HCT116 (cell line): Measurements from ENCODE around the gene RAPGEF1. TPM values are rescaled to one million over a fixed set of nuclear protein-coding genes. Genes with fewer than 3 reads are reported as not detected.

Source experiments
- ATAC-seq: fragments of 200-7000 bp; cut with Tn5 transposase; 2 replicates; pipeline ENCODE4 v1.9.1; 2020; ENCODE audit warnings: mild to moderate bottlenecking, moderate library complexity
- BruUV-seq: library from RNA; stranded (reverse); fragments of 400-500 nt; replicated peaks from 2 replicates; lab custom pipeline; 2021; lab: Mats Ljungman, UMichigan
- CTCF ChIA-PET: fragments of 300-600 bp; sonication (Branson Sonifier 250); formaldehyde crosslinking; loops from one replicate; lab custom pipeline; 2021; ENCODE audit warnings: antibody characterized with exemption; lab: Charles Lee
- POLR2A ChIA-PET: fragments of 300-600, 350-600 bp; sonication (Branson Sonifier 250); formaldehyde crosslinking; loops from one replicate; lab custom pipeline; 2021; ENCODE audit warnings: antibody characterized with exemption; lab: Charles Lee
- RAD21 ChIA-PET, 2 experiments: fragments of 300-600 bp; sonication (Branson Sonifier 250); formaldehyde crosslinking; loops; one replicate each; lab custom pipeline; 2023; ENCODE audit warnings: low total read pairs in 2 of 2; ENCODE audit not compliant: uncharacterized antibody in 2 of 2, unreplicated experiment in 2 of 2, low non-redundant PET in 1 of 2; lab: Charles Lee
- DNase-seq: peaks from one replicate; pipeline ENCODE4 v3.0.0-alpha.2; 2010; ENCODE audit warnings: low read depth, low spot score
- H2AFZ ChIP-seq: fragments of 200-600 bp; shearing (Covaris generic), sonication (generic); 2 replicates; pipeline ENCODE4 v1.6.1; 2017; ENCODE audit warnings: low read depth, mixed run types, mixed read lengths, antibody characterized with exemption, low read length; ENCODE audit not compliant: poor library complexity, severe bottlenecking
- H3K27ac ChIP-seq: 2 replicates; pipeline ENCODE4 v1.5.1; 2012; ENCODE audit warnings: low read depth, low read length
- H3K27me3 ChIP-seq: fragments of 200-600 bp; sonication (generic); 2 replicates; pipeline ENCODE4 v1.6.1; 2016; ENCODE audit warnings: mixed run types, low read length, mixed read lengths; ENCODE audit not compliant: insufficient read depth
- H3K36me3 ChIP-seq, 2 experiments: fragments of 200-500 bp in 1 of 2; fragments of 200-600 bp in 1 of 2; sonication (Bioruptor generic) in 1 of 2; sonication (generic) in 1 of 2; 2 replicates each; pipeline versions ENCODE4 v1.5.1 to v1.6.1; 2014 to 2016; ENCODE audit warnings: low read length in 2 of 2, inconsistent platforms in 1 of 2, mixed read lengths in 1 of 2, mixed run types in 1 of 2; ENCODE audit not compliant: insufficient read depth in 2 of 2, control insufficient read depth in 1 of 2
- H3K4me1 ChIP-seq, 2 experiments: fragments of 200-600 bp in 1 of 2; sonication (generic) in 1 of 2; 2 replicates each; pipeline versions ENCODE4 v1.5.1 to v1.6.1; 2012 to 2017; ENCODE audit warnings: low read length in 2 of 2, inconsistent platforms in 1 of 2, mild to moderate bottlenecking in 1 of 2, mixed read lengths in 1 of 2, mixed run types in 1 of 2, moderate library complexity in 1 of 2; ENCODE audit not compliant: insufficient read depth in 2 of 2, control insufficient read depth in 1 of 2
- H3K4me2 ChIP-seq: fragments of 200-600 bp; sonication (generic); 2 replicates; pipeline ENCODE4 v1.6.1; 2017; ENCODE audit warnings: mixed run types, low read length, mixed read lengths
- H3K4me3 ChIP-seq, 2 experiments: fragments of 200-600 bp in 1 of 2; sonication (generic) in 1 of 2; replicated peaks in 1 of 2; 2 replicates each; pipeline ENCODE4 v1.5.1; 2011 to 2016; ENCODE audit warnings: low read length in 2 of 2, control low read depth in 1 of 2, low read depth in 1 of 2, mild to moderate bottlenecking in 1 of 2, mixed read lengths in 1 of 2, mixed run types in 1 of 2
- H3K79me2 ChIP-seq: fragments of 200-600 bp; sonication (generic); 2 replicates; pipeline ENCODE4 v1.6.1; 2017; ENCODE audit warnings: mild to moderate bottlenecking, mixed run types, low read length, moderate library complexity, mixed read lengths; ENCODE audit not compliant: insufficient read depth
- H3K9ac ChIP-seq: fragments of 200-600 bp; sonication (generic); 2 replicates; pipeline ENCODE4 v1.6.1; 2016; ENCODE audit warnings: low read length, mixed read lengths
- H3K9me2 ChIP-seq: fragments of 200-600 bp; sonication (generic), shearing (Covaris generic); 2 replicates; pipeline ENCODE4 v1.6.1; 2017; ENCODE audit warnings: mixed run types, mild to moderate bottlenecking, moderate library complexity; ENCODE audit not compliant: insufficient read depth
- H3K9me3 ChIP-seq, 2 experiments: fragments of 200-500 bp in 1 of 2; fragments of 200-600 bp in 1 of 2; sonication (Bioruptor generic) in 1 of 2; sonication (generic) in 1 of 2; 2 replicates each; pipeline ENCODE4 v1.6.1; 2014 to 2017; ENCODE audit warnings: low read length in 2 of 2, mixed read lengths in 2 of 2, inconsistent platforms in 1 of 2, low read depth in 1 of 2, mild to moderate bottlenecking in 1 of 2, mixed run types in 1 of 2, moderate library complexity in 1 of 2; ENCODE audit not compliant: control insufficient read depth in 1 of 2, insufficient read depth in 1 of 2
- H4K20me1 ChIP-seq: fragments of 200-600 bp; sonication (generic), shearing (Covaris generic); 2 replicates; pipeline ENCODE4 v1.6.1; 2017; ENCODE audit warnings: mixed run types, mild to moderate bottlenecking, moderate library complexity; ENCODE audit not compliant: insufficient read depth
- CBX3 ChIP-seq: IDR thresholded peaks from 2 replicates; pipeline ENCODE4 v1.6.1; 2012; ENCODE audit warnings: low read depth
- CEBPB ChIP-seq: IDR thresholded peaks from 2 replicates; pipeline ENCODE4 v1.6.1; 2012; ENCODE audit warnings: low read depth
- FOSL1 ChIP-seq: IDR thresholded peaks from 2 replicates; pipeline ENCODE4 v1.6.1; 2012; ENCODE audit warnings: low read depth
- JUND ChIP-seq: IDR thresholded peaks from 2 replicates; pipeline ENCODE4 v1.6.1; 2012
- POLR2AphosphoS5 ChIP-seq: IDR thresholded peaks from 2 replicates; pipeline ENCODE4 v1.6.1; 2011; ENCODE audit warnings: mild to moderate bottlenecking, low read depth, low read length, moderate library complexity
- RAD21 ChIP-seq: IDR thresholded peaks from 2 replicates; pipeline ENCODE4 v1.6.1; 2012; ENCODE audit warnings: low read depth, mild to moderate bottlenecking
- SIN3A ChIP-seq: IDR thresholded peaks from 2 replicates; pipeline ENCODE4 v1.6.1; 2012; ENCODE audit warnings: low read depth
- SRF ChIP-seq: IDR thresholded peaks from 2 replicates; pipeline ENCODE4 v1.6.1; 2012; ENCODE audit warnings: low read depth
- YY1 ChIP-seq: IDR thresholded peaks from 2 replicates; pipeline ENCODE4 v1.6.1; 2011; ENCODE audit warnings: low read length, low read depth, moderate library complexity, mild to moderate bottlenecking; ENCODE audit not compliant: insufficient replicate concordance; ENCODE audit errors: extremely low read depth
- ZFX ChIP-seq: fragments of 450-650 bp; IDR thresholded peaks from 2 replicates; pipeline ENCODE4 v1.6.1; 2017
- intact Hi-C: fragments of 100-400 bp; cut with micrococcal nuclease; formaldehyde crosslinking; loops from 2 replicates; pipeline ENCODE4 v1.10.0; 2022
- total RNA-seq: library from RNA; stranded (reverse); gene quantifications from one replicate; pipeline ENCODE4 v1.2.1, GENCODE V29; 2021; ENCODE audit not compliant: unreplicated experiment
- TF ChIP-seq, protein P1 (sequence below): IDR thresholded peaks from 2 replicates; pipeline ENCODE4 v1.6.1; 2011; ENCODE audit warnings: mild to moderate bottlenecking, low read length, moderate library complexity; ENCODE audit not compliant: insufficient replicate concordance; ENCODE audit errors: extremely low read depth
- TF ChIP-seq, protein P2 (sequence below): IDR thresholded peaks from 2 replicates; pipeline ENCODE4 v1.6.1; 2012; ENCODE audit warnings: low read depth

The RAPGEF1 gene
- total RNA-seq, 1 experiment from 2014 or later, result 43.0 TPM

DNA sequence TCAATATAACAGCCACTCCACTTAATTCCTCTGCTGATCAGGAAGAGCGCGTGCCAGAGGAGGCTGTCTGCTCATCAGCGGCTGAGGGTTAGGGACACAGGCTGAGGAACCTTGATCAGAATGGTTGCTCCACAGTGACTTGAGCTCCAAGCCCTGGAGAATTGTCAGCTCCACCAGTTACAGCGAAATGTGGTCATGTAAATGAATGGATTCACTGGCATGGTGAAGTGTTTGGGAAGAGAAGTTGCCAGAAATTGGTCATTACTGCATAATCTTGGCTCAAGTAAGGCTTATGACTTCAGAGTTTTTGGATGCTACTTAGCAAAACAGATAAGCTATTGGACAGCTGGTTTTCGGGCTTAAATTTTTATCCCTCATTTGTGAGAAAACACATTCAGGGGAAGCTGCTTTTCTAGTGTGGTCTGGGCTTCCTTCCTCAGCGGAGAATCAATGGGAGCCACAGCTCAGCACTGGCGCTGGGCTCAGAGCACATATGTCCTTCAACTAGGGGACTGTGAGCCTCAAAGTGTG is 129.6 kb downstream of the RAPGEF1 start:
- Histone ChIP-seq H3K27me3 (no peaks in the 10 kb centered on the region), H3K27ac (no peak overlapping the region)
- TF ChIP-seq CBX3, result no peak

DNA sequence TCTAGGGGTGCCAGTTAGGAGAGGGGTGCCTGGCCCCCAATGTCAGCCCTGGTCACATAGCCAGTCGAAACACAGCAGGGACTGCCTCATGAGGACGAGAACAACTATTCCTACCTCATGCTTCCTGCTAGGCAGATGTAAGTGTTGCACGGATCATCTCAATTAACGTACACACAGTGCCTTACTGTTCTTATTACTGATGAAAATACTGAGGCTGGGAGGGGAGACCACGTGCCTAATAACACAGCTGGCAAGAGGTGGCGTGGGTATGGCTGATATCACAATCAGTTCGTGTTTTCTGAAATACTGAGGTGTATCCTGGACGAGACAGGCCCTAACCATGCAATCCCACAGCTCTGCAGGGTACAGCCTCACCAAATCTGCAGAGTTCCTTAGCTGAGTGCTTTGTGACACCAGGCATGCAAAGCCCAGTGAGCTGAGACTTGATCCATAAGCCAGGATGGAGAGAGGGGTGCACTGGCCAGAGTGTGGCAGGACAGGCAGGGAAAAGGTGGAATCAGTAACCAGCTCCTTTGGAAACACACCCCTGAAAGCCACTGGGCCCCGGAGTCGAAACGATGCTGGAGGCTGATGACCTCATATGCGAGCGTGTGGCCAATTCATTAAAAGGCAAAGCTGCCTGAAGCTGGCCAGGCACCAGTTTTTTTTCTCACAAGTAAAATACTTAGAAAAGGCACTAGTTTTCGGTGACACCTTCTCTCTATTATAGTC is 130.6 kb downstream of the RAPGEF1 start:
- DNase-seq, result no peak
- no peaks in the 10 kb centered on the region; a peak in 2 of 4 replicates for H3K36me3 ChIP-seq
- H4K20me1 ChIP-seq, result no peaks in the 10 kb centered on the region
- CTCF ChIA-PET, result no interaction called here
- BruUV-seq, result no TSS peak
- peak overlapping the region; percentile 51 for H3K9ac ChIP-seq
- H3K4me2 ChIP-seq, result peak overlapping the region; percentile 77
- no peaks in the 10 kb centered on the region for H3K27me3 ChIP-seq
- H3K4me3 ChIP-seq, result peak overlapping the region in 1 of 2 experiments; percentile 41; a peak in 2 of 4 replicates
- no peaks in the 10 kb centered on the region for H3K9me2 ChIP-seq
- H3K4me1 ChIP-seq, result peaks cover 22 to 23% of the 10 kb centered on the region in 2 experiments
- POLR2A ChIA-PET, result interaction anchor here (0.5 kb wide), 1 partner anchor 229 kb away, joined by 3 read pairs; no protein-coding TSS in a partner anchor
- RAD21 ChIA-PET, result no interaction called here
- no peak overlapping the region for H2AFZ ChIP-seq
- TF ChIP-seq FOSL1, result no peak
- no peak for TF ChIP-seq YY1
- no peak for TF ChIP-seq JUND
- TF ChIP-seq, protein P1, sequence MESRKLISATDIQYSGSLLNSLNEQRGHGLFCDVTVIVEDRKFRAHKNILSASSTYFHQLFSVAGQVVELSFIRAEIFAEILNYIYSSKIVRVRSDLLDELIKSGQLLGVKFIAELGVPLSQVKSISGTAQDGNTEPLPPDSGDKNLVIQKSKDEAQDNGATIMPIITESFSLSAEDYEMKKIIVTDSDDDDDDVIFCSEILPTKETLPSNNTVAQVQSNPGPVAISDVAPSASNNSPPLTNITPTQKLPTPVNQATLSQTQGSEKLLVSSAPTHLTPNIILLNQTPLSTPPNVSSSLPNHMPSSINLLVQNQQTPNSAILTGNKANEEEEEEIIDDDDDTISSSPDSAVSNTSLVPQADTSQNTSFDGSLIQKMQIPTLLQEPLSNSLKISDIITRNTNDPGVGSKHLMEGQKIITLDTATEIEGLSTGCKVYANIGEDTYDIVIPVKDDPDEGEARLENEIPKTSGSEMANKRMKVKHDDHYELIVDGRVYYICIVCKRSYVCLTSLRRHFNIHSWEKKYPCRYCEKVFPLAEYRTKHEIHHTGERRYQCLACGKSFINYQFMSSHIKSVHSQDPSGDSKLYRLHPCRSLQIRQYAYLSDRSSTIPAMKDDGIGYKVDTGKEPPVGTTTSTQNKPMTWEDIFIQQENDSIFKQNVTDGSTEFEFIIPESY, result no peak
- TF ChIP-seq, protein P2, sequence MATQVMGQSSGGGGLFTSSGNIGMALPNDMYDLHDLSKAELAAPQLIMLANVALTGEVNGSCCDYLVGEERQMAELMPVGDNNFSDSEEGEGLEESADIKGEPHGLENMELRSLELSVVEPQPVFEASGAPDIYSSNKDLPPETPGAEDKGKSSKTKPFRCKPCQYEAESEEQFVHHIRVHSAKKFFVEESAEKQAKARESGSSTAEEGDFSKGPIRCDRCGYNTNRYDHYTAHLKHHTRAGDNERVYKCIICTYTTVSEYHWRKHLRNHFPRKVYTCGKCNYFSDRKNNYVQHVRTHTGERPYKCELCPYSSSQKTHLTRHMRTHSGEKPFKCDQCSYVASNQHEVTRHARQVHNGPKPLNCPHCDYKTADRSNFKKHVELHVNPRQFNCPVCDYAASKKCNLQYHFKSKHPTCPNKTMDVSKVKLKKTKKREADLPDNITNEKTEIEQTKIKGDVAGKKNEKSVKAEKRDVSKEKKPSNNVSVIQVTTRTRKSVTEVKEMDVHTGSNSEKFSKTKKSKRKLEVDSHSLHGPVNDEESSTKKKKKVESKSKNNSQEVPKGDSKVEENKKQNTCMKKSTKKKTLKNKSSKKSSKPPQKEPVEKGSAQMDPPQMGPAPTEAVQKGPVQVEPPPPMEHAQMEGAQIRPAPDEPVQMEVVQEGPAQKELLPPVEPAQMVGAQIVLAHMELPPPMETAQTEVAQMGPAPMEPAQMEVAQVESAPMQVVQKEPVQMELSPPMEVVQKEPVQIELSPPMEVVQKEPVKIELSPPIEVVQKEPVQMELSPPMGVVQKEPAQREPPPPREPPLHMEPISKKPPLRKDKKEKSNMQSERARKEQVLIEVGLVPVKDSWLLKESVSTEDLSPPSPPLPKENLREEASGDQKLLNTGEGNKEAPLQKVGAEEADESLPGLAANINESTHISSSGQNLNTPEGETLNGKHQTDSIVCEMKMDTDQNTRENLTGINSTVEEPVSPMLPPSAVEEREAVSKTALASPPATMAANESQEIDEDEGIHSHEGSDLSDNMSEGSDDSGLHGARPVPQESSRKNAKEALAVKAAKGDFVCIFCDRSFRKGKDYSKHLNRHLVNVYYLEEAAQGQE, result no peak
- TF ChIP-seq ZFX, result no peak
- TF ChIP-seq RAD21, result no peak
- TF ChIP-seq SIN3A, result no peak
- TF ChIP-seq CEBPB, result no peak
- TF ChIP-seq POLR2AphosphoS5, result no peak
- TF ChIP-seq SRF, result no peak
- TF ChIP-seq, all 23 proteins: peak for 0
- Histone ChIP-seq H3K79me2 (no peaks in the 10 kb centered on the region), H3K27ac (peak overlapping the region; percentile 70), H3K9me3 (no peaks in the 10 kb centered on the region)
- intact Hi-C loops, result no loop called here
- ATAC-seq, result peak; percentile 10

More for the DNA sequence above, 129.6 kb downstream of the RAPGEF1 start:
- Histone ChIP-seq H3K79me2 (no peaks in the 10 kb centered on the region), H3K4me2 (no peak overlapping the region), H4K20me1 (no peaks in the 10 kb centered on the region), H3K9ac (no peak overlapping the region), H3K9me3 (no peaks in the 10 kb centered on the region), H3K36me3 (no peaks in the 10 kb centered on the region; a peak in 2 of 4 replicates), H3K9me2 (no peaks in the 10 kb centered on the region), H3K4me1 (peaks cover 22 to 23% of the 10 kb centered on the region in 2 experiments), H3K4me3 (no peak overlapping the region), H2AFZ (no peak overlapping the region)
- CTCF ChIA-PET, result interaction anchor here (1.6 kb wide), 1 partner anchor 129 kb away, joined by 3 read pairs; no protein-coding TSS in a partner anchor
- POLR2A ChIA-PET, result interaction anchor here (0.5 kb wide), 1 partner anchor 228 kb away, joined by 3 read pairs; no protein-coding TSS in a partner anchor
- no peak for ATAC-seq
- intact Hi-C loops, result no loop called here
- RAD21 ChIA-PET, result no interaction called here
- no peak for DNase-seq
- BruUV-seq, result no TSS peak
